K562 (cell line): ENCODE results near the gene GABBR1. TPM values are rescaled to one million over a fixed set of nuclear protein-coding genes. Genes with fewer than 3 reads are reported as not detected.

Experiments used
- ATAC-seq: fragments of 200-7000 bp; cut with Tn5 transposase; 3 replicates; pipeline ENCODE4 v1.9.1; 2020; ENCODE audit warnings: moderate library complexity
- BruUV-seq: library from RNA; stranded (reverse); fragments of 400-500 nt; replicated peaks from 2 replicates; lab custom pipeline; 2021; lab: Mats Ljungman, UMichigan
- CTCF ChIA-PET: fragments of 300-600 bp; formaldehyde crosslinking; extraction: SDS; loops from one replicate; lab custom pipeline; 2021; ENCODE audit warnings: low intra/inter-chr PET ratio; lab: Yijun Ruan, JAX
- POLR2A ChIA-PET: fragments of 300-600, 350-650 bp; sonication (Branson Sonifier 250); formaldehyde crosslinking; extraction: SDS; loops from one replicate; lab custom pipeline; 2021; ENCODE audit warnings: antibody characterized with exemption, inconsistent platforms; lab: Yijun Ruan, JAX
- DNase-seq, 4 experiments: peaks; one replicate each; pipeline versions ENCODE4 v3.0.0 to v3.0.0-alpha.2; 2011 to 2018; ENCODE audit warnings: low spot score in 3 of 4, mixed read lengths in 3 of 4; ENCODE audit errors: extremely low read depth in 1 of 4
- FAIRE-seq: peaks from 2 replicates; lab custom pipeline; 2011; peaks lifted over from hg19 to GRCh38; lab: Jason Lieb, UNC
- H2AFZ ChIP-seq: 2 replicates; pipeline ENCODE4 v1.6.0; 2011; ENCODE audit warnings: low read depth, low read length, control low read depth, inconsistent platforms
- H3K27ac ChIP-seq: fragments of 200-600 bp; 3 replicates; pipeline ENCODE4 v1.8.0; 2011; ENCODE audit warnings: low read depth, mild to moderate bottlenecking, control low read depth, inconsistent platforms, low read length, moderate library complexity, mixed read lengths; ENCODE audit errors: extremely low read depth
- H3K27me3 ChIP-seq, 2 experiments: fragments of 300-600 bp in 1 of 2; 2 replicates in 1 of 2; 3 replicates in 1 of 2; pipeline versions ENCODE4 v1.6.0 to v1.8.0; 2011; ENCODE audit warnings: inconsistent platforms in 2 of 2, low read length in 2 of 2, mild to moderate bottlenecking in 1 of 2, mixed read lengths in 1 of 2, moderate library complexity in 1 of 2; ENCODE audit not compliant: control insufficient read depth in 2 of 2, insufficient read depth in 2 of 2
- H3K36me3 ChIP-seq: fragments of 300-600 bp; 3 replicates; pipeline ENCODE4 v1.8.0; 2011; ENCODE audit warnings: mild to moderate bottlenecking, low read length, inconsistent platforms; ENCODE audit not compliant: control insufficient read depth, insufficient read depth
- H3K4me1 ChIP-seq, 2 experiments: fragments of 200-600 bp in 1 of 2; replicated peaks in 1 of 2; 2 replicates in 1 of 2; 3 replicates in 1 of 2; pipeline versions ENCODE4 v1.5.1 to v1.8.0; 2011; ENCODE audit warnings: inconsistent platforms in 2 of 2, low read length in 2 of 2, mild to moderate bottlenecking in 1 of 2, mixed read lengths in 1 of 2, moderate library complexity in 1 of 2; ENCODE audit not compliant: control insufficient read depth in 2 of 2, insufficient read depth in 2 of 2
- H3K4me2 ChIP-seq: 2 replicates; pipeline ENCODE4 v1.6.1; 2011; ENCODE audit warnings: low read length, control low read depth, inconsistent platforms, mixed read lengths; ENCODE audit not compliant: insufficient read depth
- H3K4me3 ChIP-seq: fragments of 200-600 bp; sonication (generic), shearing (Covaris generic); 2 replicates; pipeline ENCODE4 v1.5.1; 2016; ENCODE audit warnings: control low read depth, inconsistent platforms
- H3K79me2 ChIP-seq: fragments of 200-600 bp; 3 replicates; pipeline ENCODE4 v1.8.0; 2011; ENCODE audit warnings: low read length, inconsistent platforms; ENCODE audit not compliant: control insufficient read depth, insufficient read depth
- H3K9ac ChIP-seq, 2 experiments: 2 replicates each; pipeline versions ENCODE4 v1.6.0 to v1.6.1; 2011; ENCODE audit warnings: low read depth in 2 of 2, low read length in 2 of 2, control low read depth in 1 of 2, inconsistent platforms in 1 of 2, mild to moderate bottlenecking in 1 of 2, mixed read lengths in 1 of 2; ENCODE audit not compliant: insufficient read depth in 1 of 2
- H3K9me1 ChIP-seq: one replicate; pipeline ENCODE4 v1.6.0; 2011; ENCODE audit warnings: inconsistent platforms, mild to moderate bottlenecking, low read length, moderate library complexity; ENCODE audit not compliant: control insufficient read depth, insufficient read depth
- H3K9me3 ChIP-seq: replicated peaks from 2 replicates; pipeline ENCODE4 v1.5.1; 2011; ENCODE audit warnings: low read depth, low read length, inconsistent platforms; ENCODE audit not compliant: control insufficient read depth, insufficient read depth
- H4K20me1 ChIP-seq: replicated peaks from 2 replicates; pipeline ENCODE4 v1.6.1; 2011; ENCODE audit warnings: low read length, inconsistent platforms, mixed read lengths; ENCODE audit not compliant: control insufficient read depth, insufficient read depth
- ARID3A ChIP-seq: IDR thresholded peaks from 2 replicates; pipeline ENCODE4 v1.6.1; 2012; ENCODE audit warnings: low read depth, low read length, improper control_type of control experiment, borderline replicate concordance
- CCAR2 ChIP-seq: fragments of 200-400 bp; formaldehyde crosslinking; IDR thresholded peaks from 2 replicates; pipeline ENCODE4 v1.6.1; 2017; ENCODE audit warnings: mild to moderate bottlenecking, low read depth, low read length
- ELF2 ChIP-seq: fragments of 250-450 bp; sonication (Bioruptor Pico); IDR thresholded peaks from 2 replicates; pipeline ENCODE4 v1.5.0; 2021; ENCODE audit warnings: mild to moderate bottlenecking
- FOXA1 ChIP-seq: fragments of 450-650 bp; IDR thresholded peaks from 2 replicates; pipeline ENCODE4 v1.6.1; 2016; ENCODE audit warnings: mild to moderate bottlenecking, borderline replicate concordance
- FOXP1 ChIP-seq: sonication (generic); formaldehyde crosslinking; IDR thresholded peaks from 2 replicates; pipeline ENCODE4 v1.8.0; 2022; ENCODE audit warnings: mild to moderate bottlenecking, missing genetic modification reagents
- GMEB1 ChIP-seq: fragments of 250-450 bp; sonication (Bioruptor Pico); IDR thresholded peaks from 2 replicates; pipeline ENCODE4 v1.4.0; 2020; ENCODE audit warnings: mild to moderate bottlenecking
- KLF6 ChIP-seq: fragments of 250-450 bp; sonication (Bioruptor Pico); IDR thresholded peaks from 2 replicates; pipeline ENCODE4 v1.4.0; 2020; ENCODE audit warnings: mild to moderate bottlenecking, moderate library complexity, borderline replicate concordance
- NCOA6 ChIP-seq: fragments of 450-650 bp; IDR thresholded peaks from 2 replicates; pipeline ENCODE4 v1.6.1; 2017; ENCODE audit warnings: mild to moderate bottlenecking
- NFE2 ChIP-seq: IDR thresholded peaks from 2 replicates; pipeline ENCODE4 v1.6.1; 2014; ENCODE audit warnings: antibody characterized with exemption, low read depth
- NUFIP1 ChIP-seq: fragments of 450-650 bp; IDR thresholded peaks from 2 replicates; pipeline ENCODE4 v1.6.1; 2018; ENCODE audit not compliant: partially characterized antibody
- PHB ChIP-seq: fragments of 250-450 bp; sonication (Bioruptor Pico); IDR thresholded peaks from 2 replicates; pipeline ENCODE4 v1.5.0; 2021
- SMAD3 ChIP-seq: fragments of 450-650 bp; formaldehyde crosslinking; conservative IDR thresholded peaks from 2 replicates; pipeline ENCODE4 v1.4.0; 2020; ENCODE audit warnings: mild to moderate bottlenecking
- ZEB2 ChIP-seq: fragments of 450-650 bp; IDR thresholded peaks from 2 replicates; pipeline ENCODE4 v1.6.1; 2016
- ZNF592 ChIP-seq: fragments of 450-650 bp; IDR thresholded peaks from 2 replicates; pipeline ENCODE4 v1.6.1; 2017; ENCODE audit warnings: antibody characterized with exemption, mild to moderate bottlenecking
- WGBS: fragments of 100-300 bp; shearing (Covaris generic); methylation state at CpG from one replicate; pipeline ENCODE4 v1.1.6; 2016; ENCODE audit warnings: low coverage, mixed read lengths; ENCODE audit not compliant: insufficient coverage; ENCODE audit errors: missing lambda C conversion rate; 5-methylcytosine and 5-hydroxymethylcytosine counted together
- in situ Hi-C: fragments of 300-500 bp; cut with MboI; formaldehyde crosslinking; loops from 4 replicates; pipeline ENCODE4 v1.15.0; 2018; ENCODE audit warnings: inconsistent platforms, mixed read lengths
- intact Hi-C: fragments of 100-400 bp; cut with micrococcal nuclease; formaldehyde crosslinking; loops from 2 replicates; pipeline ENCODE4 v1.14.2; 2022
- polyA plus RNA-seq, 8 experiments: library from polyadenylated mRNA; depleted of rRNA in 4 of 8; stranded (reverse) in 5 of 8; unstranded in 3 of 8; fragments of >200 nt; fragmentation: Nextera tagmentation in 2 of 8; fragmentation: Illumina TruSeq in 1 of 8; extraction: Ambion mirVana in 2 of 8; extraction: Trizol in 1 of 8; gene quantifications; 2 replicates each; pipeline versions ENCODE4 v1.2.1 to v1.2.3, GENCODE V29; 2011 to 2014; ENCODE audit warnings: inconsistent platforms in 1 of 8, missing spikeins in 1 of 8
- total RNA-seq, 7 experiments: library from RNA; depleted of rRNA in 6 of 7; stranded (reverse); fragments of >200 nt in 6 of 7; fragmentation: Illumina TruSeq in 2 of 7; extraction: Trizol in 2 of 7; gene quantifications; 2 replicates each; pipeline versions ENCODE4 v1.2.1 to v1.2.3, GENCODE V29; 2011 to 2021; ENCODE audit warnings: low replicate concordance in 1 of 7
- TF ChIP-seq, protein P1 (sequence below): fragments of 250-450 bp; sonication (Bioruptor Pico); IDR thresholded peaks from 2 replicates; pipeline ENCODE4 v1.8.0; 2021; ENCODE audit warnings: mild to moderate bottlenecking, moderate library complexity

The GABBR1 gene
- total and polyA plus RNA-seq, 9 of the 15 experiments (the other 6 are each of a cell fraction or from before 2014, with no cell fraction given), result 2.2 to 48.3 (median 20.8) TPM

- ATAC-seq, result no peak
- in situ Hi-C loops (no loop called here), intact Hi-C loops (no loop called here)
- no peak overlapping the region for H2AFZ ChIP-seq
- peaks cover 95% of the 10 kb centered on the region for H3K36me3 ChIP-seq
- FAIRE-seq, result no peak
- H3K4me1 ChIP-seq, result no peaks in the 10 kb centered on the region
- H3K4me3 ChIP-seq, result no peak overlapping the region
- peaks cover 5% of the 10 kb centered on the region; the same call in 1 of the 2 replicates for H4K20me1 ChIP-seq
- H3K9me3 ChIP-seq, result no peaks in the 10 kb centered on the region
- H3K27ac ChIP-seq, result no peak overlapping the region
- BruUV-seq, result no TSS peak
- 93% methylated on average over 4 of the region's 4 CpGs for WGBS
- no peaks in the 10 kb centered on the region for H3K79me2 ChIP-seq
- ChIA-PET CTCF (no interaction called here), POLR2A (interaction anchor here (1.6 to 1.8 kb wide), 2 partner anchors 9 to 11 kb away, joined by 4 to 6 read pairs; no protein-coding TSS in a partner anchor)
- no peaks in the 10 kb centered on the region for H3K27me3 ChIP-seq
- DNase-seq, result no peak
- H3K9ac ChIP-seq, result no peak overlapping the region
- no peaks in the 10 kb centered on the region for H3K9me1 ChIP-seq
- no peak overlapping the region for H3K4me2 ChIP-seq
- TF ChIP-seq ARID3A, result no peak
- TF ChIP-seq GMEB1 (CRISPR knock-in tag), result no peak
- TF ChIP-seq CCAR2, result no peak
- no peak for TF ChIP-seq KLF6 (CRISPR knock-in tag)
- no peak for TF ChIP-seq NUFIP1
- no peak for TF ChIP-seq SMAD3 (CRISPR knock-in tag)
- no peak for TF ChIP-seq NFE2
- TF ChIP-seq PHB (CRISPR knock-in tag), result no peak
- no peak for TF ChIP-seq ZEB2
- TF ChIP-seq NCOA6, result no peak
- no peak for TF ChIP-seq FOXA1
- TF ChIP-seq ZNF592, result no peak
- TF ChIP-seq, protein P1, sequence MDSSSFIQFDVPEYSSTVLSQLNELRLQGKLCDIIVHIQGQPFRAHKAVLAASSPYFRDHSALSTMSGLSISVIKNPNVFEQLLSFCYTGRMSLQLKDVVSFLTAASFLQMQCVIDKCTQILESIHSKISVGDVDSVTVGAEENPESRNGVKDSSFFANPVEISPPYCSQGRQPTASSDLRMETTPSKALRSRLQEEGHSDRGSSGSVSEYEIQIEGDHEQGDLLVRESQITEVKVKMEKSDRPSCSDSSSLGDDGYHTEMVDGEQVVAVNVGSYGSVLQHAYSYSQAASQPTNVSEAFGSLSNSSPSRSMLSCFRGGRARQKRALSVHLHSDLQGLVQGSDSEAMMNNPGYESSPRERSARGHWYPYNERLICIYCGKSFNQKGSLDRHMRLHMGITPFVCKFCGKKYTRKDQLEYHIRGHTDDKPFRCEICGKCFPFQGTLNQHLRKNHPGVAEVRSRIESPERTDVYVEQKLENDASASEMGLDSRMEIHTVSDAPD (CRISPR knock-in tag), result no peak
- no peak for TF ChIP-seq FOXP1
- no peak for TF ChIP-seq ELF2
Observed at GRCh38 chr6:29610540-29610939, 22.4 kb downstream of the GABBR1 start.
